Neutrophil (primary cell): ENCODE results near the gene FAM162A.

Experiments used
- H3K27ac ChIP-seq: fragments of 200-600 bp; sonication (generic); 2 replicates; pipeline ENCODE4 v1.5.1; 2016; ENCODE audit warnings: mild to moderate bottlenecking, moderate library complexity
- H3K27me3 ChIP-seq: fragments of 200-600 bp; sonication (generic); 2 replicates; pipeline ENCODE4 v1.6.0; 2016; ENCODE audit warnings: mild to moderate bottlenecking
- H3K36me3 ChIP-seq: fragments of 200-600 bp; sonication (generic); 2 replicates; pipeline ENCODE4 v1.5.1; 2017
- H3K4me1 ChIP-seq, 2 experiments: fragments of 200-600 bp in 1 of 2; sonication (generic) in 1 of 2; 1 replicate in 1 of 2; 2 replicates in 1 of 2; pipeline versions ENCODE4 v1.5.1 to v1.6.1; 2013 to 2016; ENCODE audit warnings: low read depth in 1 of 2, low read length in 1 of 2, mild to moderate bottlenecking in 1 of 2, moderate library complexity in 1 of 2; ENCODE audit not compliant: control insufficient read depth in 1 of 2, insufficient read depth in 1 of 2
- H3K4me3 ChIP-seq, 2 experiments: fragments of 200-600 bp in 1 of 2; sonication (generic) in 1 of 2; 1 replicate in 1 of 2; 2 replicates in 1 of 2; pipeline ENCODE4 v1.5.1; 2013 to 2016; ENCODE audit warnings: low read depth in 1 of 2, low read length in 1 of 2, mild to moderate bottlenecking in 1 of 2, moderate library complexity in 1 of 2
- H3K9me3 ChIP-seq: fragments of 200-600 bp; sonication (generic); 2 replicates; pipeline ENCODE4 v1.5.1; 2016
- TF ChIP-seq, protein P1 (sequence below): fragments of 200-600 bp; sonication (generic); IDR thresholded peaks from 2 replicates; pipeline ENCODE4 v1.5.1; 2016; ENCODE audit warnings: antibody characterized with exemption

FAM162A gene

DNA sequence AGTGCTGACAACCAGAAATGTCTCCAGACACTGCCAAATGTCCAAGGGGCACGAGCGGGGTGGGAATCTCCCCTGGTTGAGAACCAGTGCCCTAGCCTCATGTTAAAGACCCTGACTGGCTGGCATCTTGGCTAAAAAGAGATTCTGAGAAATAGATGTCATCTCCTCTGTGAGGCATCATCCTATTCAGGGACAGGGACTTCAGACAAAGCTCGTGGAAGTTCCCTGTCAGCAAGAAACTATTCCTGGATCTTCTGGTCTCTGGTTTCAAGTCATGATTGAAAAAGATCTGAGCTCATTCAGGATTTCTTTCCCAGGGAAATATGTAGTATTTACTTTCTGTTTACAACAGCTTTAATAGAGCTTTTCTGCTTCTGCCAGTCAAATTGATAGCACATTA, 21.0 kb downstream of the FAM162A start:
- Histone ChIP-seq H3K27ac (no peak overlapping the region), H3K27me3 (no peaks in the 10 kb centered on the region), H3K4me3 (no peak overlapping the region), H3K9me3 (no peaks in the 10 kb centered on the region), H3K4me1 (peaks cover 15 to 16% of the 10 kb centered on the region in 2 experiments), H3K36me3 (peaks cover 16% of the 10 kb centered on the region)
- TF ChIP-seq, protein P1, sequence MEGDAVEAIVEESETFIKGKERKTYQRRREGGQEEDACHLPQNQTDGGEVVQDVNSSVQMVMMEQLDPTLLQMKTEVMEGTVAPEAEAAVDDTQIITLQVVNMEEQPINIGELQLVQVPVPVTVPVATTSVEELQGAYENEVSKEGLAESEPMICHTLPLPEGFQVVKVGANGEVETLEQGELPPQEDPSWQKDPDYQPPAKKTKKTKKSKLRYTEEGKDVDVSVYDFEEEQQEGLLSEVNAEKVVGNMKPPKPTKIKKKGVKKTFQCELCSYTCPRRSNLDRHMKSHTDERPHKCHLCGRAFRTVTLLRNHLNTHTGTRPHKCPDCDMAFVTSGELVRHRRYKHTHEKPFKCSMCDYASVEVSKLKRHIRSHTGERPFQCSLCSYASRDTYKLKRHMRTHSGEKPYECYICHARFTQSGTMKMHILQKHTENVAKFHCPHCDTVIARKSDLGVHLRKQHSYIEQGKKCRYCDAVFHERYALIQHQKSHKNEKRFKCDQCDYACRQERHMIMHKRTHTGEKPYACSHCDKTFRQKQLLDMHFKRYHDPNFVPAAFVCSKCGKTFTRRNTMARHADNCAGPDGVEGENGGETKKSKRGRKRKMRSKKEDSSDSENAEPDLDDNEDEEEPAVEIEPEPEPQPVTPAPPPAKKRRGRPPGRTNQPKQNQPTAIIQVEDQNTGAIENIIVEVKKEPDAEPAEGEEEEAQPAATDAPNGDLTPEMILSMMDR: no peak

DNA sequence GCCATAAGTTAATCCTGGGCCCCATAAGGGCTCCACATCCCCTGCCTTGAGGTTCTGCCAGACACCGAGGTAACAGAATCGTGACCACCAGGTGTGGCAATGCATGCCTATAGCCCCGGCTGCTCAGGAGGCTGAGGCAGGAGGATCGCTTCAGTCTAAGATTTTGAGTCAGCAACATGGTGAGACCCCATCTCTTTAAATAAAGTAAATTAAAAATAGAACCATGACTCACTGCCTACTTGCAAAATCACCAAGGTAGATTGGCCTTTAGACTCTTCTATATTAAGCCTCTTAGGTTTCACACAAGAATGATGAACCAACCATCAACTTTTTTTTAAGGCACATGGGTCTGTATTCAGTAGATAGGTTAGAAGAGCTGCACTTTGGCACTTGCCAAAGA, 22.2 kb downstream of the FAM162A start:
- Histone ChIP-seq H3K9me3 (no peaks in the 10 kb centered on the region), H3K27ac (no peak overlapping the region), H3K4me1 (peaks cover 17 to 19% of the 10 kb centered on the region in 2 experiments), H3K27me3 (no peaks in the 10 kb centered on the region), H3K36me3 (peaks cover 16% of the 10 kb centered on the region), H3K4me3 (no peak overlapping the region)
- TF ChIP-seq, protein P1: no peak

DNA sequence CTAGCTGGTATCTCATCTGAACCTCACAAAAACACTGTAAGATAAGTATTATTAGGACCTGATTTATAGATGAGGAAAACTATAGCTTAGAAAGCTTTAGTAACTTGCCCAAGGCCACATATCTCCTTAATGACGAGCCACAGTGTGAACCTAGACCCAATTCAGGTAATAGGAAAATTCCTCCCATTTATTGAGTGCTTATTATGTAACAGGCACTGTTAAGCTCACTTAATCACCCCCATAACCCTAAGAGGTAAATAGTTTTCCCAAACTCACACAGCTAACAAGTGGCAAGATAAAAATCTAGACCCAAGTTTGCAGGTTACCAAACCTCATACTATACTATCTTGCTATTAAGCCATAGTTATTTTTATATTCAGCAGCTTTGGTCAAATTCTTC, 24.0 kb downstream of the FAM162A start:
- H3K27ac ChIP-seq: peak overlapping the region; percentile 84
- no peak overlapping the region for H3K4me3 ChIP-seq
- H3K27me3 ChIP-seq: no peaks in the 10 kb centered on the region
- H3K9me3 ChIP-seq: no peaks in the 10 kb centered on the region
- TF ChIP-seq, protein P1: no peak
- peaks cover 17 to 19% of the 10 kb centered on the region in 2 experiments for H3K4me1 ChIP-seq
- H3K36me3 ChIP-seq: peaks cover 16% of the 10 kb centered on the region

DNA sequence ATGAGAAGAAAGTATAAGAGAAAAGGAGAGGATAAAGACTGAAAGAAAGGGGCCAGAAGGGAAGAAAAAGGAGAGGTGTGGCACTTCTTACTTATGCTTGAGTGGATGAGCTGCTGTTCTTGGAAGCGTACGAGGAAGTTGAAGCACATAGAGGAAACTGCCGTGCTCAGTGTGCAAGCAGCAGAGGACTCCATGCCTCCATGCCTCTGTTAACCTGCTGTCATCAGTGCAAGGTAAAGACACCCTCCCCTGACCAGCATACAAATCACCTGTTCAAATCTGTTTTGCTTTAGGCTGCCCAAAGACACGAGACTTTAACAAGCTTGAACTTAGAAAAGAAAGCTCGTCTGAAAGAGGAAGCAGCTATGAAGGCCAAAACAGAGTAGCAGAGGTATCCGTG, 25.5 kb downstream of the FAM162A start:
- TF ChIP-seq, protein P1: no peak
- Histone ChIP-seq H3K9me3 (no peaks in the 10 kb centered on the region), H3K4me1 (peaks cover 17 to 19% of the 10 kb centered on the region in 2 experiments), H3K4me3 (peak overlapping the region; percentile 44 to 57), H3K27me3 (no peaks in the 10 kb centered on the region), H3K36me3 (peaks cover 10% of the 10 kb centered on the region), H3K27ac (peak overlapping the region; percentile 84)

DNA sequence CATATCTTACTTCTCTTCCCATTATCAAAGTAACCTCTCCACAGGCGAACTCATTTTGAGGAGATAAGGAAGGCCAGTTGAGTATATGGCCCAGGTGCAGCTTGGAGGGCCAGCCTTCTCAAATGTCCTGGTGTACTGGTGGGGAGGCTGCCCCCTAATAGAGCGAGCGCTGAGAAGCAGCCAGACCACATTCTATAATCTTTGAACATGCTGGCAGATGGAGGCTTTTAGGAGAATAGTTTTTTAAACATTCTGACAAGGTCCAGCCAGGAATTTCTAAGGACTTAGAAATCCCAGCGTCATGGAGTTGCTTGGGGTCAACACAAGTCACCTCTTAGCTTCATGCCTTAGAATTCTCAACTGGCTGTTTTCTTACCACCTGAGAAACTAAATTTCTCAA, 26.1 kb downstream of the FAM162A start:
- H3K36me3 ChIP-seq: peaks cover 7% of the 10 kb centered on the region
- peaks cover 18 to 23% of the 10 kb centered on the region in 2 experiments for H3K4me1 ChIP-seq
- peak overlapping the region; percentile 84 for H3K27ac ChIP-seq
- no peaks in the 10 kb centered on the region for H3K27me3 ChIP-seq
- no peaks in the 10 kb centered on the region for H3K9me3 ChIP-seq
- peak overlapping the region in 1 of 2 experiments; percentile 44 for H3K4me3 ChIP-seq
- TF ChIP-seq, protein P1: no peak

DNA sequence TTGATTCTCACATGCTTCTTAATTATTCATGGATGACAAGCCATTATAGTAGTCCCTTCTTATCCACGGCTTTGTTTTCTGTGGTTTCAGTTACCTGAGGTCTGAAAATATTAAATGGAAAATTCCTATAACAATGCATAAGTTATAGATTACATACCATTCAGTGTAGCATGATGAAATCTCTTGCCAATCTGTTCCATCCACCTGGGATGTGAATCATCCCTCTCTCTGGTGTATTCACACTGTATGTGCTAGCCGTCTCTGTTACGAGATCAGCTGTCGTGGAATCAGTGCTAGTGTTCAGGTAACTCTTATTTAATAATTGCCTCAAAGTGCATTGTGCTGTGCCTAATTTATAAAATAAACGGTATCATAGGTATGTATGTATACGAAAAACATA, 26.7 kb downstream of the FAM162A start:
- peaks cover 24 to 28% of the 10 kb centered on the region in 2 experiments for H3K4me1 ChIP-seq
- H3K9me3 ChIP-seq: no peaks in the 10 kb centered on the region
- no peaks in the 10 kb centered on the region for H3K27me3 ChIP-seq
- no peak overlapping the region for H3K4me3 ChIP-seq
- peak overlapping the region; percentile 84 for H3K27ac ChIP-seq
- TF ChIP-seq, protein P1: no peak
- peaks cover 5% of the 10 kb centered on the region for H3K36me3 ChIP-seq
